H1 (cell line): ENCODE data around the gene RNF183. TPM values are rescaled to one million over a fixed set of nuclear protein-coding genes. Genes with fewer than 3 reads are reported as not detected.

ENCODE experiments used
- CTCF ChIA-PET: fragments of 300-600 bp; sonication (Branson Sonifier 250); formaldehyde crosslinking; loops from one replicate; lab custom pipeline; 2021; ENCODE audit not compliant: partially characterized antibody; lab: Charles Lee
- POLR2A ChIA-PET: fragments of 300-600 bp; sonication (Branson Sonifier 250); formaldehyde crosslinking; loops from one replicate; lab custom pipeline; 2021; ENCODE audit warnings: inconsistent platforms; ENCODE audit not compliant: partially characterized antibody; lab: Charles Lee
- DNase-seq, 2 experiments: peaks; one replicate each; pipeline versions ENCODE4 v3.0.0 to v3.0.0-alpha.2; 2010 to 2022; ENCODE audit warnings: low spot score in 2 of 2, low read depth in 1 of 2, mixed read lengths in 1 of 2
- FAIRE-seq: peaks from 2 replicates; lab custom pipeline; 2011; peaks lifted over from hg19 to GRCh38; lab: Jason Lieb, UNC
- H2AFZ ChIP-seq: 2 replicates; pipeline ENCODE4 v1.8.1; 2012; ENCODE audit warnings: low read length, inconsistent platforms
- H2AK5ac ChIP-seq: 2 replicates; pipeline ENCODE4 v1.6.1; 2013; ENCODE audit warnings: low read depth, low read length
- H2BK120ac ChIP-seq: replicated peaks from 2 replicates; pipeline ENCODE3; 2013; ENCODE audit warnings: low read depth, low read length, inconsistent platforms
- H2BK12ac ChIP-seq: 2 replicates; pipeline ENCODE4 v1.6.1; 2013; ENCODE audit warnings: low read depth, low read length
- H2BK15ac ChIP-seq: 2 replicates; pipeline ENCODE4 v1.6.1; 2013; ENCODE audit warnings: low read length
- H2BK20ac ChIP-seq: 2 replicates; pipeline ENCODE4 v1.6.1; 2013; ENCODE audit warnings: low read length
- H2BK5ac ChIP-seq: 2 replicates; pipeline ENCODE4 v1.6.1; 2013; ENCODE audit warnings: low read depth, low read length
- H3K14ac ChIP-seq: 2 replicates; pipeline ENCODE4 v1.6.1; 2013; ENCODE audit warnings: inconsistent platforms; ENCODE audit not compliant: insufficient read length
- H3K18ac ChIP-seq: 2 replicates; pipeline ENCODE4 v1.6.1; 2013; ENCODE audit warnings: low read length; ENCODE audit errors: extremely low read depth
- H3K23ac ChIP-seq: 2 replicates; pipeline ENCODE4 v1.6.1; 2013; ENCODE audit warnings: inconsistent platforms; ENCODE audit not compliant: insufficient read length
- H3K23me2 ChIP-seq: 2 replicates; pipeline ENCODE4 v1.6.1; 2013; ENCODE audit warnings: low read depth, low read length
- H3K27ac ChIP-seq: 2 replicates; pipeline ENCODE4 v1.6.1; 2011; ENCODE audit warnings: low read depth, low read length, inconsistent platforms
- H3K27me3 ChIP-seq, 4 experiments: replicated peaks in 1 of 4; 1 replicate in 1 of 4; 2 replicates in 3 of 4; pipeline versions ENCODE4 v1.6.1 to v1.8.1; 2011 to 2013; ENCODE audit warnings: low read length in 3 of 4, mild to moderate bottlenecking in 3 of 4, inconsistent platforms in 2 of 4, mixed read lengths in 2 of 4, moderate library complexity in 1 of 4; ENCODE audit not compliant: control insufficient read depth in 3 of 4, insufficient read depth in 3 of 4; ENCODE audit errors: extremely low read depth in 1 of 4
- H3K36me3 ChIP-seq, 4 experiments: 2 replicates each; pipeline versions ENCODE4 v1.6.1 to v1.8.1; 2011 to 2013; ENCODE audit warnings: mild to moderate bottlenecking in 4 of 4, low read length in 3 of 4, moderate library complexity in 2 of 4, control low read depth in 1 of 4, inconsistent platforms in 1 of 4; ENCODE audit not compliant: insufficient read depth in 4 of 4, control insufficient read depth in 2 of 4
- H3K4ac ChIP-seq: replicated peaks from 2 replicates; pipeline ENCODE3; 2013; ENCODE audit warnings: low read length, low read depth, mixed read lengths, inconsistent platforms; ENCODE audit not compliant: insufficient read length
- H3K4me1 ChIP-seq, 4 experiments: replicated peaks in 1 of 4; 1 replicate in 1 of 4; 2 replicates in 3 of 4; pipeline versions ENCODE4 v1.6.1 to v1.8.1; 2011 to 2013; ENCODE audit warnings: low read length in 3 of 4, inconsistent platforms in 2 of 4, mixed read lengths in 1 of 4; ENCODE audit not compliant: insufficient read depth in 4 of 4, control insufficient read depth in 3 of 4
- H3K4me2 ChIP-seq, 2 experiments: 2 replicates each; pipeline versions ENCODE4 v1.6.1 to v1.8.1; 2011 to 2013; ENCODE audit warnings: low read depth in 2 of 2, low read length in 2 of 2, control low read depth in 1 of 2, inconsistent platforms in 1 of 2, mild to moderate bottlenecking in 1 of 2; ENCODE audit not compliant: insufficient read depth in 1 of 2
- H3K4me3 ChIP-seq, 4 experiments: fragments of 200-600, 300-600 bp in 1 of 4; sonication (generic), shearing (Covaris generic), sonication (Bioruptor Twin) in 1 of 4; 2 replicates each; pipeline versions ENCODE4 v1.5.1 to v1.8.1; 2011 to 2016; ENCODE audit warnings: low read length in 4 of 4, low read depth in 3 of 4, control low read depth in 2 of 4, inconsistent platforms in 2 of 4, mild to moderate bottlenecking in 2 of 4, mixed read lengths in 1 of 4, moderate library complexity in 1 of 4; ENCODE audit not compliant: insufficient read depth in 2 of 4; ENCODE audit errors: extremely low read depth in 1 of 4
- H3K56ac ChIP-seq: replicated peaks from 2 replicates; pipeline ENCODE3; 2013; ENCODE audit warnings: low read depth, mild to moderate bottlenecking, mixed read lengths, low read length, inconsistent platforms; ENCODE audit not compliant: insufficient read length
- H3K79me1 ChIP-seq: 2 replicates; pipeline ENCODE4 v1.6.1; 2013; ENCODE audit warnings: low read depth, low read length, control low read depth
- H3K79me2 ChIP-seq, 2 experiments: 2 replicates each; pipeline versions ENCODE4 v1.6.1 to v1.8.1; 2012 to 2013; ENCODE audit warnings: low read length in 2 of 2, mild to moderate bottlenecking in 2 of 2, inconsistent platforms in 1 of 2; ENCODE audit not compliant: insufficient read depth in 2 of 2, control insufficient read depth in 1 of 2
- H3K9ac ChIP-seq, 4 experiments: replicated peaks in 1 of 4; 1 replicate in 1 of 4; 2 replicates in 3 of 4; pipeline versions ENCODE4 v1.6.1 to v1.8.1; 2011 to 2013; ENCODE audit warnings: low read depth in 3 of 4, low read length in 3 of 4, control low read depth in 2 of 4, mild to moderate bottlenecking in 2 of 4, moderate library complexity in 2 of 4, inconsistent platforms in 1 of 4; ENCODE audit errors: extremely low read depth in 1 of 4
- H3K9me3 ChIP-seq, 2 experiments: 2 replicates each; pipeline versions ENCODE4 v1.6.1 to v1.8.1; 2012 to 2013; ENCODE audit warnings: mild to moderate bottlenecking in 2 of 2, moderate library complexity in 2 of 2, control low read depth in 1 of 2, inconsistent platforms in 1 of 2, low read depth in 1 of 2, low read length in 1 of 2, mixed read lengths in 1 of 2; ENCODE audit not compliant: insufficient read depth in 2 of 2
- H4K20me1 ChIP-seq, 2 experiments: replicated peaks in 1 of 2; 2 replicates each; pipeline versions ENCODE3 to v1.8.1; 2011 to 2013; ENCODE audit warnings: inconsistent platforms in 2 of 2, low read length in 2 of 2, mild to moderate bottlenecking in 1 of 2; ENCODE audit not compliant: insufficient read depth in 2 of 2, control insufficient read depth in 1 of 2
- H4K5ac ChIP-seq: 2 replicates; pipeline ENCODE4 v1.6.1; 2013; ENCODE audit warnings: low read length, low read depth, mixed read lengths, inconsistent platforms; ENCODE audit not compliant: insufficient read length
- H4K8ac ChIP-seq: 2 replicates; pipeline ENCODE4 v1.8.0; 2013; ENCODE audit warnings: mild to moderate bottlenecking, moderate library complexity, low read length, inconsistent platforms; ENCODE audit not compliant: insufficient read depth; ENCODE audit errors: extremely low read depth
- H4K91ac ChIP-seq: replicated peaks from 2 replicates; pipeline ENCODE3; 2013; ENCODE audit warnings: low read length, mixed read lengths, inconsistent platforms; ENCODE audit not compliant: insufficient read length
- HDAC2 ChIP-seq, 2 experiments: fragments of 300-600 bp in 1 of 2; sonication (generic) in 1 of 2; IDR thresholded peaks; 2 replicates each; pipeline ENCODE4 v1.6.1; 2011 to 2012; ENCODE audit warnings: low read depth in 2 of 2, low read length in 2 of 2, mild to moderate bottlenecking in 2 of 2, moderate library complexity in 2 of 2, borderline replicate concordance in 1 of 2, inconsistent platforms in 1 of 2
- SP2 ChIP-seq: IDR thresholded peaks from 2 replicates; pipeline ENCODE4 v1.6.1; 2012; ENCODE audit warnings: mild to moderate bottlenecking, low read length, inconsistent platforms
- WGBS, 2 experiments: shearing (Covaris generic) in 1 of 2; methylation state at CpG; one replicate each; pipeline versions ENCODE4 v1.1.6 to v1.1.7; 2013 to 2015; ENCODE audit warnings: low lambda C conversion rate in 2 of 2, mixed read lengths in 2 of 2, inconsistent platforms in 1 of 2, low coverage in 1 of 2, missing lambda C conversion rate in 1 of 2; ENCODE audit not compliant: insufficient replicate concordance in 2 of 2, insufficient coverage in 1 of 2, insufficient read length in 1 of 2; ENCODE audit errors: extremely low coverage in 1 of 2, missing lambda C conversion rate in 1 of 2; 5-methylcytosine and 5-hydroxymethylcytosine counted together
- polyA plus RNA-seq, 7 experiments: library from polyadenylated mRNA; depleted of rRNA in 3 of 7; stranded (reverse) in 5 of 7; unstranded in 2 of 7; fragments of >200 nt in 5 of 7; fragments of 200-250 nt in 2 of 7; gene quantifications; 1 replicate in 5 of 7; 2 replicates in 1 of 7; 4 replicates in 1 of 7; pipeline versions ENCODE4 v1.2.1 to v1.2.3, GENCODE V29; 2011 to 2013; ENCODE audit warnings: missing spikeins in 2 of 7, mixed read lengths in 2 of 7
- total RNA-seq: library from RNA; stranded (reverse); fragmentation: NEBNext Ultra II Directional; extraction: Animal tissue kit (Norgen Biotek cat#: 25700); gene quantifications from 2 replicates; pipeline ENCODE4 v1.2.1, GENCODE V29; 2021

Gene RNF183
- total and polyA plus RNA-seq, 2 of the 8 experiments (the other 6 are each of a cell fraction or from before 2014, with no cell fraction given) = 0.15 TPM; not detected in 1

- Histone ChIP-seq H3K9ac (no peak overlapping the region; a peak in 3 of 7 replicates), H2BK20ac (no peak overlapping the region), H3K4me2 (peak overlapping the region; percentile 74 to 86), H3K9me3 (no peaks in the 10 kb centered on the region), H4K20me1 (peaks cover 0 to 2% of the 10 kb centered on the region in 2 experiments), H3K4me1 (peaks cover 5 to 14% (median 10%) of the 10 kb centered on the region in 4 experiments), H4K8ac (no peak overlapping the region), H3K79me1 (no peaks in the 10 kb centered on the region; the same call in none of the 2 replicates), H2BK15ac (no peak overlapping the region), H2BK12ac (no peak overlapping the region), H4K5ac (no peak overlapping the region), H2AK5ac (no peak overlapping the region), H3K27me3 (peaks cover 0 to 14% (median 2%) of the 10 kb centered on the region in 4 experiments; a peak in 5 of 7 replicates), H3K27ac (no peak overlapping the region), H3K79me2 (no peaks in the 10 kb centered on the region), H3K23me2 (peaks cover 11% of the 10 kb centered on the region; the same call in 1 of the 2 replicates), H3K56ac (no peak overlapping the region), H2BK120ac (no peak overlapping the region), H3K18ac (peak overlapping the region; percentile 32; the same call in 1 of the 2 replicates), H3K14ac (no peak overlapping the region), H2AFZ (no peak overlapping the region), H3K23ac (no peak overlapping the region), H3K4ac (no peak overlapping the region), H2BK5ac (no peak overlapping the region), H3K4me3 (peak overlapping the region; percentile 75 to 89 (median 76)), H4K91ac (no peak overlapping the region), H3K36me3 (no peaks in the 10 kb centered on the region)
- ChIA-PET POLR2A (interaction anchor here (0.8 to 2.8 kb wide), 16 partner anchors 8 to 343 kb away, joined by 3 to 11 read pairs (median 4); partner anchors contain the start of genes C9orf43, HDHD3, POLE3 and WDR31), CTCF (interaction anchor here (0.7 to 4.0 kb wide), 14 partner anchors 9 to 732 kb away, joined by 3 to 12 read pairs (median 4); partner anchors contain the start of genes CDC26, PRPF4 and WDR31)
- TF ChIP-seq HDAC2 (IDR thresholded peaks at IDR 0.05; ENCODE audit: borderline replicate concordance in 1 of 2, low read depth in 2 of 2, low read length in 2 of 2) (0 out of 4 replicates have a peak, but pooled peaks of 1 of the 2 experiments have one; percentile 8), SP2 (no peak)
- no peak for DNase-seq
- no peak for FAIRE-seq
- WGBS, 2 experiments = 37% methylated on average over 13 of the region's 14 CpGs; no CpG with 5 or more reads in 1 of the 2 experiments
Measured at GRCh38 chr9:113350107-113350661, 47.0 kb upstream of the RNF183 start.
